GM19351 (cell line): Measurements from ENCODE around the gene PTGDR2.
"Not testable (repeated sequence)": the region's sequence is repeated elsewhere in the genome, so short reads cannot be mapped to it uniquely, and the experiment has no call there.

Experiments used
- ATAC-seq: cut with Tn5 transposase; IDR thresholded peaks from one replicate; pipeline ENCODE4 v1.9.1; 2021; ENCODE audit warnings: mild to moderate bottlenecking, moderate library complexity; ENCODE audit not compliant: unreplicated experiment

The PTGDR2 gene

DNA sequence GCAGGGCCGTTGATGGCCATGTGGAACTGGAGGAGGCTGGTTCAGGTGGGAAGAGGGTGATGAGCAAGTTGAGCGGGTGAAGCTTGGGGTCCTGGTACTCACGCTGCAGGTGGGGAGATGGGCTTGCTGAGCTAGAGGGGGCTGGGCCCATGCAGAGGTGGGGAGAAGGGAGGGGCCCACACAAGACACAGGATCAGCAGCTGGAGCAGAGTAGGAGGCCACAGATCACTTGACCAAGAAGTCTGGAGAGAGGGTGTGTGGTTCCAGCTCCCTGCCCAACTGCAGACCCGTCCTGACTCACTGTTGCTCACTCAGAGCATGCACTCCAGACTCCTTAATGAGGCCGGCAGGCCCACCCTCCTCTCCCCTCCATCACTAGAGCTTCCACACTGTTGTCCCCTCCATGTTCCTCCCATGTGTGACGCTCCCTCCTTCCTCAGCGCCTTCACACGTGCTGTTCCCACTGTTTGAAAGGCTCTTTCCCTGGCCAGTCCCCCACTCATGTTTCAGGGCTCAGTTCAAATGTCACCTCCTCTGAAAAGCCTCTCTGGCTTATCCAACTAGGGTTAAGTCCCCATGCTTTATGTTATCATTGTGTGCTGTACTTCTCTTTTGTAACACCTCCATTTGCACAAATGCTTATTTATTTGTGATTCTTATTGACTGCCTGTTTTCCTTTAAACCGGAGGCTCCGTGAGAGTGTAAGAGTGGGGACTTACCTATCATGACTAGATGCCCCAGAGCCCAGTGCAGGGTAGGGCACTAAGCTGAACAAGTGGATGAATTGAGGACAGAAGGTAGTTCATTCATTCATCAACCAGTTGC is 11.5 kb downstream of the PTGDR2 start:
- ATAC-seq = no peak

- no peak for ATAC-seq
Measured at GRCh38 chr11:60842668-60843600, 12.8 kb downstream of the PTGDR2 start.

- ATAC-seq = peak; percentile 85
Measured at GRCh38 chr11:60841797-60842667, 13.7 kb downstream of the PTGDR2 start, which contains the start of gene CCDC86. CCDC86 (plus strand) TSS chr11:60842113; CDS start chr11:60842125, 12 bp downstream.

GRCh38 chr11:60840470-60841430 is 15.0 kb downstream of the PTGDR2 start:
- ATAC-seq = no peak

- ATAC-seq = no peak
Measured at GRCh38 chr11:60838132-60838531, 17.6 kb downstream of the PTGDR2 start.

DNA sequence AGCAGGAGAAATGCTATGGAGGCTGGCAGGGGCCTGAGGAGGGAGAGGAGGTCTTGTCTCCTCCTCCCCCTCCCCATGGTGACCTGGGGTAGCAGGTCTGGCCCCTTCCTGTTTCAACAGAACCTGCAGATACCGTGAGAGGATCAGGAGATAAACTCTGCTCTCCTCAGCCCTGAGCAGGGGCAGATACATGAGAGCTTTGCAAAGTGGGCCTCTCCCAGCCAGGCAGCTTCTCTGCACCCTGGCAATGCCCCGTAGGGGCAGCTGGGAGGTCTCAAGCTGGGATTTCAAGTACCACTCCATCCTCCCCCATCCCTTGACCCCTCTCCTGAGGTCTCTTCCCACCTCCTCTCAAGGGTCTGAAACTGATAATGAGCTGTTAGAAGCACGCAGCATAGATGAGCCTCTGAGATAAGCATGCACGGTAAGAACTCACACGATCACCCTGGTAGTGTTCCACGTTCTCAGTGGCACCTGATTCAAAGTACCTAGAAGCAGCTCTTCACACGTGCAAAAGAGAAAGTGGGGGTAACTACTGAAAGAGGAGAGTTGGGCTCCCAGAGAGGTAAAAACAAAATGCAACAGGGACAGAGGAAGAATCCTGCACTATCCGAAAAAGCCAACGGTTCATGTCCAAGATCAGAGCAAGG is 18.8 kb downstream of the PTGDR2 start:
- no peak for ATAC-seq

DNA sequence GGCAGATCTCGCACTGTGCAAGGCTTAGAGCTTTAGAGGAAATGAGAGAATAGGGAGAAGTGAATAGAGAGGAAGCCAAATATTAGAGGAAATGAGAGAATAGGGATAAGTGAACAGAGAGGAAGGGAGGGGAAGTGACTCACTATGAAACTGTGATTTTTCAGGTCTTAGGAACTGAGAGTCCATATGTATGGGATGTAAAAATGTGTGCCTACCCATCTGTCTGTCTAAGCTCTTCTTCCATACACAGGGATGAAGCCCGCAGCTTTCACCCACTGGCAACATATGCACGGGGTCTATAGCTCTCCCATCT is 20.3 kb downstream of the PTGDR2 start:
- ATAC-seq = no peak

- ATAC-seq = no peak
Measured at GRCh38 chr11:60834742-60835533, 20.8 kb downstream of the PTGDR2 start.

DNA sequence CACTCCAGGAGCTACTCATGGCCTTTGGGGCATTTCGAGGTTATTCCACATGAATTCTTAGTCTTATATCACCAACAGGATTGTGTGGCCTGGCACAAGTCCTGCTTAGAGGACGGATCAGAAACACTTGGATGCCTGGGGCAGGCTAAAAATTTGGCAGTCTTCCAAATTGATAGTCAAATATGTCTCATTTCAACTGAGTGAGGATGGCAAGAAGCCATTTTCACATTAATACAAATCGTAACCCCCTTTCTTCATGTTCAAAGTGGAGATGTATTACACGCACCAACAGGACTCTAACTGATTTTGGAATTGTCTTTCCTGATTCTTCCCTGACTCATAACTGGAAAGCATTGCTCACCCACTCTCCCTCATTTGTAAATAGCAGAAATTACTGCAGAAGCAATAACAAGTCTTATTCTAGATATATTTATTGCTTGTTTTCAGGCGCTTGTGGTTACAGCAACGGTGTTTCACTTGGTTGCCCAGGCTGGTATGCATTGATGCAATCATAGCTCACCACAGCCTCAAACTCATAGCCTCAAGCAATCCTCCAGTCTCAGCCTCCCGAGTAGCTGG is 24.2 kb downstream of the PTGDR2 start:
- ATAC-seq = no peak

DNA sequence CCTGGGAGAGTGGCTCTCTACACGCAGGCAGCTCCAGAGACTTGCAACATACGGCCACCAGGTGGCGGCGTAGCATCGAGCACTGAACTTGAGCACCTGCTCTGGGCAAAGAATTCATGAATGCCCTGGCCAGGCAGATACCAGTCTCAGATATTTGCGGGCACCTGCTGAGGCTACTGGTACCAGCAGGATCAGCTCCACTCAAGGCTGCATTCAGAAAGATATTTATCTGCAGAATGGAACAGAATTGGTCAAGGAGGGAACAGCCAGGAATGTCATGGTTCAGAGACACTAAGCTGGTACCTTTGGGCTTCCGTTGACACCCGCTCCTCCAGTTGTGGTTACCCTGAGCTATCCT is 24.6 kb downstream of the PTGDR2 start:
- ATAC-seq = peak; percentile 73

DNA sequence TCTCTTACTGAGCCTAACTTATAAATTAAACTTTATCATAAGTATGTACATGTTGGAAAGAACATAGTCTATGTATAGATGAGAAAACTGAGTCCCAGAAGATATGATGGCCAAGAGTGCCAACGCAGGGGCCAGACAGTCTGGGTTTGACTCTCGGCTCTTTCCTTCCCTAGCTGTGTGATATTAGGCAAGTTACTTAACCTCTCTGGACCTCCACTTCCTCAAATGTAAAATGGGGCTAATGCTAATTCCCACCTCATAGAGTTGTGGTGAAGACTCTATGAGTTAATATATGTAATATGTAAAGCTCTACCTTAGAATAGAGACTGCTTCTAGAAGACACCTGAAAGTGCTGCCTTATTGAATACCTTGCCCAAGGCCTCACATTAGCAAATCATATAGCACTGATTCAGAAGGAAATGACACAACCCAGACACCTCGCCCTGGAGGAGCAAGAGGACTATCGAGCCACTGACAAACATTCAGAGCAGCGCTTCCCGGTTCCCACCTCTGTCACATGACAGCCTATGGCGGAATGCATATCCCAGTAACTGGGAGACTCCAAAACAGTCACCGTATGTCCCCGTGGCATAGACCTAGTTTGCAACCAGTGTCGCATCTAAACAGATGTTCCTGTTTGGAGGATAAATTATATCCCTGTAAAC is 25.1 kb downstream of the PTGDR2 start:
- peak; percentile 22 for ATAC-seq

- no peak for ATAC-seq
Measured at GRCh38 chr11:60825790-60826189, 30.0 kb downstream of the PTGDR2 start.

GRCh38 chr11:60825118-60825517 is 30.6 kb downstream of the PTGDR2 start:
- ATAC-seq = no peak

DNA sequence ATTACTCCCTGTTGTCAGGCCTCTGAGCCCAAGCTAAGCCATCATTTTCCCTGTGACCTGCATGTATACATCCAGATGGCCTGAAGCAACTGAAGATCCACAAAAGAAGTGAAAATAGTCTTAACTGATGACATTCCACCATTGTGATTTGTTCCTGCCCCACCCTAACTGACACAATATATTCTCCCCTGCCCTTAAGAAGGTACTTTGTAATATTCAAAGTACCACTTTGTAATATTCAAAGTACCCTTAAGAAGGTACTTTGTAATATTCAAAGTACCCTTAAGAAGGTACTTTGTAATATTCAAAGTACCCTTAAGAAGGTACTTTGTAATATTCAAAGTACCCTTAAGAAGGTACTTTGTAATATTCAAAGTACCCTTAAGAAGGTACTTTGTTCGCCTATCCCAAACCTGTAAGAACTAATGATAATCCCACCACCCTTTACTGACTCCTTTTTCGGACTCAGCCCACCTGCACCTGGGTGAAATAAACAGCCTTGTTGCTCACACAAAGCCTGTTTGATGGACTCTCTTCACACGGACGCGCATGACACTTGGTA is 31.9 kb downstream of the PTGDR2 start:
- not testable (repeated sequence) for ATAC-seq

GRCh38 chr11:60821827-60822599 is 33.7 kb downstream of the PTGDR2 start:
- ATAC-seq = no peak

GRCh38 chr11:60818057-60818456 is 37.7 kb downstream of the PTGDR2 start:
- no peak for ATAC-seq
